ENCODE results near the gene AMT.

The AMT gene

GRCh38 chr3:49385617-49386016 is 36.7 kb downstream of the AMT start:
- H3K27me3 Mint-ChIP-seq: no peaks in the 10 kb centered on the region
- peak overlapping the region; percentile 70 for H3K27ac Mint-ChIP-seq
- peaks cover 53% of the 10 kb centered on the region for H3K4me1 Mint-ChIP-seq (ENCODE audit: low read depth)
- no peaks in the 10 kb centered on the region for H3K9me3 Mint-ChIP-seq (ENCODE audit: low read depth)
- no peaks in the 10 kb centered on the region for H3K36me3 Mint-ChIP-seq
- no peak overlapping the region for H3K4me3 Mint-ChIP-seq

GRCh38 chr3:49383387-49383786 is 38.9 kb downstream of the AMT start:
- Mint-ChIP-seq H3K4me1 (ENCODE audit: low read depth) (peaks cover 59% of the 10 kb centered on the region), H3K36me3 (peaks cover 2% of the 10 kb centered on the region), H3K4me3 (no peak overlapping the region), H3K9me3 (ENCODE audit: low read depth) (no peaks in the 10 kb centered on the region), H3K27ac (peak overlapping the region; percentile 50), H3K27me3 (no peaks in the 10 kb centered on the region)

- H3K27ac Mint-ChIP-seq: peak overlapping the region; percentile 87
- peaks cover 3% of the 10 kb centered on the region for H3K36me3 Mint-ChIP-seq
- H3K4me1 Mint-ChIP-seq (ENCODE audit: low read depth): peaks cover 46% of the 10 kb centered on the region
- H3K4me3 Mint-ChIP-seq: peak overlapping the region; percentile 33
- no peaks in the 10 kb centered on the region for H3K27me3 Mint-ChIP-seq
- no peaks in the 10 kb centered on the region for H3K9me3 Mint-ChIP-seq (ENCODE audit: low read depth)
Observed at GRCh38 chr3:49378249-49378895, 43.9 kb downstream of the AMT start.

- H3K4me3 Mint-ChIP-seq: no peak overlapping the region
- peaks cover 3% of the 10 kb centered on the region for H3K36me3 Mint-ChIP-seq
- H3K4me1 Mint-ChIP-seq (ENCODE audit: low read depth): peaks cover 45% of the 10 kb centered on the region
- H3K27me3 Mint-ChIP-seq: no peaks in the 10 kb centered on the region
- H3K27ac Mint-ChIP-seq: peak overlapping the region; percentile 72
- no peaks in the 10 kb centered on the region for H3K9me3 Mint-ChIP-seq (ENCODE audit: low read depth)
Observed at GRCh38 chr3:49377483-49377882, 44.8 kb downstream of the AMT start.

- no peak overlapping the region for H3K4me3 Mint-ChIP-seq
- H3K27ac Mint-ChIP-seq: peak overlapping the region; percentile 28
- H3K27me3 Mint-ChIP-seq: no peaks in the 10 kb centered on the region
- H3K9me3 Mint-ChIP-seq (ENCODE audit: low read depth): no peaks in the 10 kb centered on the region
- peaks cover 3% of the 10 kb centered on the region for H3K36me3 Mint-ChIP-seq
- H3K4me1 Mint-ChIP-seq (ENCODE audit: low read depth): peaks cover 24% of the 10 kb centered on the region
Observed at GRCh38 chr3:49371946-49372345, 50.3 kb downstream of the AMT start.

- Mint-ChIP-seq H3K27me3 (no peaks in the 10 kb centered on the region), H3K4me3 (no peak overlapping the region), H3K9me3 (ENCODE audit: low read depth) (no peaks in the 10 kb centered on the region), H3K36me3 (peaks cover 3% of the 10 kb centered on the region), H3K27ac (peak overlapping the region; percentile 59), H3K4me1 (ENCODE audit: low read depth) (peaks cover 19% of the 10 kb centered on the region)
Observed at GRCh38 chr3:49370585-49371290, 51.5 kb downstream of the AMT start.

Data from activated naive CD8-positive, alpha-beta T cell (primary cell).